Ishikawa (cell line): Measurements from ENCODE around the gene HDAC8.

Source experiments
- CEBPB ChIP-seq: IDR thresholded peaks from 2 replicates; pipeline ENCODE4 v1.6.1; 2012
- CREB1 ChIP-seq: IDR thresholded peaks from 2 replicates; pipeline ENCODE4 v1.6.1; 2012; ENCODE audit warnings: low read depth
- EGR1 ChIP-seq: IDR thresholded peaks from 2 replicates; pipeline ENCODE4 v1.6.1; 2012
- EP300 ChIP-seq: IDR thresholded peaks from 2 replicates; pipeline ENCODE4 v1.6.1; 2012; ENCODE audit warnings: borderline replicate concordance
- FOXM1 ChIP-seq: IDR thresholded peaks from 2 replicates; pipeline ENCODE4 v1.6.1; 2012; ENCODE audit warnings: low read depth, borderline replicate concordance
- MAX ChIP-seq: IDR thresholded peaks from 2 replicates; pipeline ENCODE4 v1.6.1; 2012
- NFIC ChIP-seq: IDR thresholded peaks from 2 replicates; pipeline ENCODE4 v1.6.1; 2012
- RAD21 ChIP-seq: IDR thresholded peaks from 2 replicates; pipeline ENCODE4 v1.6.1; 2012; ENCODE audit warnings: low read depth
- REST ChIP-seq: IDR thresholded peaks from 2 replicates; pipeline ENCODE4 v1.6.1; 2012; ENCODE audit warnings: low read depth, mild to moderate bottlenecking
- TAF1 ChIP-seq: IDR thresholded peaks from 2 replicates; pipeline ENCODE4 v1.6.1; 2012; ENCODE audit warnings: low read depth, mild to moderate bottlenecking
- TCF12 ChIP-seq: IDR thresholded peaks from 2 replicates; pipeline ENCODE4 v1.6.1; 2012; ENCODE audit warnings: low read depth
- TEAD4 ChIP-seq: IDR thresholded peaks from 2 replicates; pipeline ENCODE4 v1.6.1; 2012
- USF1 ChIP-seq: IDR thresholded peaks from 2 replicates; pipeline ENCODE4 v1.6.1; 2012
- YY1 ChIP-seq: IDR thresholded peaks from 2 replicates; pipeline ENCODE4 v1.6.1; 2012; ENCODE audit warnings: low read depth
- ZBTB7A ChIP-seq: IDR thresholded peaks from 2 replicates; pipeline ENCODE4 v1.6.1; 2012; ENCODE audit warnings: low read depth

Gene HDAC8

GRCh38 chrX:72470532-72471223 is 102.0 kb downstream of the HDAC8 start:
- TF ChIP-seq YY1 (no peak), NFIC (no peak), TEAD4 (no peak), REST (no peak), USF1 (no peak), CREB1 (no peak), TCF12 (no peak), TAF1 (no peak), MAX (no peak), EGR1 (no peak), EP300 (no peak), RAD21 (no peak), FOXM1 (no peak), ZBTB7A (no peak), CEBPB (no peak)

DNA sequence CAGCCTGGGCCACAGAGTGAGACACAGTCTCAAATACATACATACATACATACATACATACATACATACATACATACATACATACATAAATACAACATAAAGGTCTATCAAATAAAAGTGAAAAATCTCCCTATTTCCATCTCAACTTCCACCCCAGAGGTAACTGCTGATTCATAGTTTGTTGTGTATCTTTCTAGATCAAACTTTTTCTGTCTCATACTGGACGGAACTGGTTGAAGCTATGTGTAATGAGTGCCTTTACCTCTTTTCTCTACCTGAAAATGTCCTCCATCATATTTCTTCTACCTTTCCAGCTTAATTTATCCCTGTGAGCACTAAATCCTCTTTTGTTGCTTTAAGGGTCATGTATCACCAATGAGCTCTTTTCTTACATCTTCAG is 102.5 kb downstream of the HDAC8 start:
- TF ChIP-seq ZBTB7A (no peak), TCF12 (no peak), EGR1 (no peak), NFIC (no peak), RAD21 (no peak), REST (no peak), TAF1 (no peak), CEBPB (no peak), MAX (no peak), CREB1 (no peak), YY1 (no peak), USF1 (no peak), EP300 (no peak), FOXM1 (no peak), TEAD4 (no peak)

GRCh38 chrX:72468607-72469006 is 104.0 kb downstream of the HDAC8 start:
- TF ChIP-seq REST: no peak
- no peak for TF ChIP-seq FOXM1
- TF ChIP-seq YY1: no peak
- TF ChIP-seq USF1: no peak
- no peak for TF ChIP-seq ZBTB7A
- no peak for TF ChIP-seq RAD21
- no peak for TF ChIP-seq NFIC
- no peak for TF ChIP-seq TAF1
- no peak for TF ChIP-seq MAX
- TF ChIP-seq EGR1: no peak
- TF ChIP-seq CREB1: no peak
- TF ChIP-seq EP300: no peak
- TF ChIP-seq TEAD4: no peak
- no peak for TF ChIP-seq TCF12
- TF ChIP-seq CEBPB: no peak

GRCh38 chrX:72467135-72467534 is 105.5 kb downstream of the HDAC8 start:
- TF ChIP-seq FOXM1 (no peak), TCF12 (no peak), RAD21 (no peak)
